Stomach (tissue), 9 donors: ENCODE measurements around the gene MYPN. TPM values are rescaled to one million over a fixed set of nuclear protein-coding genes. Genes with fewer than 3 reads are reported as not detected.
A peak's percentile ranks its signal among the peaks of the same experiment; 100 is the strongest.

ENCODE experiments used
- DNase-seq, 2 donors: peaks; one replicate each; pipeline versions ENCODE4 v3.0.0 to v3.0.0-alpha.2; 2013 to 2019
- H3K27ac ChIP-seq, 5 donors: fragments of 200-600 bp in 4 of 5; sonication (generic) in 4 of 5; one replicate each; pipeline ENCODE4 v1.5.1; 2013 to 2019; ENCODE audit warnings: mild to moderate bottlenecking in 1 of 5, moderate library complexity in 1 of 5
- H3K27me3 ChIP-seq, 3 donors: fragments of 200-600 bp; sonication (generic); one replicate each; pipeline ENCODE4 v1.5.1; 2017 to 2019; ENCODE audit warnings: mixed run types in 1 of 3
- H3K36me3 ChIP-seq, 4 donors: fragments of 200-600 bp; sonication (generic); 1 replicate in 3 of 4; 2 replicates in 1 of 4; pipeline ENCODE4 v1.5.1; 2016 to 2019
- H3K4me1 ChIP-seq, 4 donors: fragments of 200-600 bp; sonication (generic); one replicate each; pipeline ENCODE4 v1.5.1; 2016 to 2019
- H3K4me3 ChIP-seq, 4 donors: fragments of 200-600 bp; sonication (generic) in 3 of 4; one replicate each; pipeline ENCODE4 v1.5.1; 2016 to 2019; ENCODE audit warnings: mild to moderate bottlenecking in 1 of 4
- H3K9me3 ChIP-seq, 4 donors: fragments of 200-600 bp; sonication (generic); one replicate each; pipeline ENCODE4 v1.5.1; 2016 to 2019
- EP300 ChIP-seq: sonication (generic); formaldehyde crosslinking; IDR thresholded peaks from one replicate; pipeline ENCODE4 v1.6.1; 2017; ENCODE audit warnings: antibody characterized with exemption
- POLR2A ChIP-seq, 4 donors: fragments of 450-650 bp; IDR thresholded peaks; one replicate each; pipeline ENCODE4 v1.6.1; 2016; ENCODE audit warnings: antibody characterized with exemption in 4 of 4, control low read depth in 2 of 4, mild to moderate bottlenecking in 1 of 4, moderate library complexity in 1 of 4
- POLR2AphosphoS5 ChIP-seq, 3 donors: sonication (generic); formaldehyde crosslinking; IDR thresholded peaks; one replicate each; pipeline ENCODE4 v1.6.1; 2016; ENCODE audit warnings: antibody characterized with exemption in 3 of 3
- WGBS, 5 donors: extraction: QIAGEN DNeasy Blood & Tissue Kit in 3 of 5; methylation state at CpG; one replicate each; pipeline versions ENCODE4 v1.1.5 to v1.1.7; 2013 to 2018; 5-methylcytosine and 5-hydroxymethylcytosine counted together
- intact Hi-C: fragments of 100-400 bp; cut with DNase I; formaldehyde crosslinking; loops from one replicate; pipeline ENCODE4 v1.15.1; 2023; ENCODE audit warnings: low total_unique reads
- polyA plus RNA-seq, 3 donors: library from polyadenylated mRNA; stranded (reverse); fragments of 200-250 nt; gene quantifications; one replicate each; pipeline ENCODE4 v1.2.3, GENCODE V29; 2013
- total RNA-seq, 5 donors: library from RNA; depleted of rRNA; stranded (reverse); fragments of >200 nt; gene quantifications; one replicate each; pipeline versions ENCODE4 v1.1.0 to v1.2.3, GENCODE V29; 2014 to 2016
- TF ChIP-seq, protein P1 (sequence below), 7 experiments: fragments of 450-650 bp in 4 of 7; fragments of 200-600 bp in 3 of 7; sonication (generic) in 3 of 7; IDR thresholded peaks; one replicate each; pipeline ENCODE4 v1.5.1; 2016 to 2019; ENCODE audit warnings: antibody characterized with exemption in 7 of 7, control low read depth in 2 of 7, mild to moderate bottlenecking in 1 of 7
- donor health status: healthy with polysubstance abuse.
- donor health status: Bipolar disorder and iron deficiency.
- donor health status: healthy.

Gene MYPN
- total and polyA plus RNA-seq, 8 donors = 0.06 to 0.76 (median 0.40) TPM; not detected in 4

DNA sequence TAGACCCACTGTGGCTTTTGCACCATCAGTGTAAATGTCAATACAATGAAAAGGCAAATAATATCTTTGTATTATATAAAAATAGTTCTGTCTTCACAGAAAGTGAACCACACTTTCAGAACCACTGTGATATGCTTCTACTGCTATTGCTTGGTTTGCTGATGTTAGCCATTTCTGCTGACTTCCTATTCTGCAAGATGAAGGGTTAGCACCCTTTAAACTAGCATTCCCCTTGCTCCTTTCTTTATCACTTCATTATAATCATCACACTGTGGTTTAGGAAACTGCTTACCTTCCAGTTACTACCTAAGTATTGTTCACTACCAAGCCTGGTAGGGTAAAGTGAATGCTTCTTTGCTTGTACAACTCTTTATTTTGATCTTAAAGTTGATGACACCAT is 29.2 kb downstream of the MYPN start:
- Histone ChIP-seq H3K4me3 (no peak overlapping the region), H3K36me3 (no peaks in the 10 kb centered on the region), H3K27me3 (no peaks in the 10 kb centered on the region), H3K4me1 (peaks cover 0 to 12% (median 2%) of the 10 kb centered on the region in 4 donors), H3K27ac (no peak overlapping the region), H3K9me3 (no peaks in the 10 kb centered on the region)
- TF ChIP-seq POLR2AphosphoS5 (IDR thresholded peaks at IDR 0.05) (no peak), POLR2A (IDR thresholded peaks at IDR 0.05) (no peak), EP300 (no peak)
- TF ChIP-seq, protein P1, sequence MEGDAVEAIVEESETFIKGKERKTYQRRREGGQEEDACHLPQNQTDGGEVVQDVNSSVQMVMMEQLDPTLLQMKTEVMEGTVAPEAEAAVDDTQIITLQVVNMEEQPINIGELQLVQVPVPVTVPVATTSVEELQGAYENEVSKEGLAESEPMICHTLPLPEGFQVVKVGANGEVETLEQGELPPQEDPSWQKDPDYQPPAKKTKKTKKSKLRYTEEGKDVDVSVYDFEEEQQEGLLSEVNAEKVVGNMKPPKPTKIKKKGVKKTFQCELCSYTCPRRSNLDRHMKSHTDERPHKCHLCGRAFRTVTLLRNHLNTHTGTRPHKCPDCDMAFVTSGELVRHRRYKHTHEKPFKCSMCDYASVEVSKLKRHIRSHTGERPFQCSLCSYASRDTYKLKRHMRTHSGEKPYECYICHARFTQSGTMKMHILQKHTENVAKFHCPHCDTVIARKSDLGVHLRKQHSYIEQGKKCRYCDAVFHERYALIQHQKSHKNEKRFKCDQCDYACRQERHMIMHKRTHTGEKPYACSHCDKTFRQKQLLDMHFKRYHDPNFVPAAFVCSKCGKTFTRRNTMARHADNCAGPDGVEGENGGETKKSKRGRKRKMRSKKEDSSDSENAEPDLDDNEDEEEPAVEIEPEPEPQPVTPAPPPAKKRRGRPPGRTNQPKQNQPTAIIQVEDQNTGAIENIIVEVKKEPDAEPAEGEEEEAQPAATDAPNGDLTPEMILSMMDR (IDR thresholded peaks at IDR 0.05) = no peak
- intact Hi-C loops = no loop called here
- DNase-seq = no peak

DNA sequence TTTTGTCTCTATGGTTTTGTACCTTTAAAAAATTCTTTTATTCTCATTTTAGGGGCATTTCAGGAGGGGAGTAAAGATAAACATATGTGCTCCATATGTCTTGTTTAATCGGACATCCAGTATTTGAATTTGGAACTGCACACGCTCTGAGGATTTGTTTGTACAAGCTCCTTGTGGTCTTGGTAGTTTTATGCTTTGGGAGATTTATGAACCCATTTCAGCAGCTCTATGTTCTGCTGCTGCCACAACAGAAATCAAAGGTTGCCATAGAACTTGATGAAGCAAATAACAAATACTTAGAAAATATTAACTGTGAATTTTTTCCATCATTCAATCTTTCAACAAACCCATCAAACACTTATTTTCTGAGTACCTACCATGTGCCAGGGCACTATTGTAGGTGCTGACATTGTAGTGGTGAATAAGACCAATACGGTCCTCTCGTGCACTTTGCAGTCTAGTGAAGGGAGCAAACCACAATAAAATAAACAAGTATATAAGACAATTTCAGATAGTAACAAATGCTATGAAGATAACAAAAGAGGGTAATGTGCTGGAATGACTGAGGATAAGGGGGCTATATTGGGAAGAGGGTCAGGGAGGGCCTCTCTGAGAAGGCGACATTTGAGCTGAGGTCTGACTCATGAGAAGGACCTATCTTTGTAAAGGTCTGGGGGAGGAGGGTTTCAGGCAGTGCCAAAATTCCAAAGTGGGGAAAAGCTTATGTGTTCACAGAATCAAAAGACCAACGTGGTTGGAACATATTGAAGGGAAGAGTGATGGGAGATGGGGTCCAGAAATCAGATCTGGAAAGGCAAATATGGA is 30.4 kb downstream of the MYPN start:
- Histone ChIP-seq H3K4me1 (peaks cover 0 to 18% (median 2%) of the 10 kb centered on the region in 4 donors), H3K27me3 (no peaks in the 10 kb centered on the region), H3K27ac (no peak overlapping the region), H3K36me3 (no peaks in the 10 kb centered on the region), H3K9me3 (no peaks in the 10 kb centered on the region), H3K4me3 (no peak overlapping the region)
- no peak for DNase-seq
- TF ChIP-seq EP300 = no peak
- no peak for TF ChIP-seq POLR2AphosphoS5 (IDR thresholded peaks at IDR 0.05)
- WGBS, 5 donors = 71 to 84% (median 78%) methylated on average over 6 of the region's 6 CpGs
- intact Hi-C loops = no loop called here

DNA sequence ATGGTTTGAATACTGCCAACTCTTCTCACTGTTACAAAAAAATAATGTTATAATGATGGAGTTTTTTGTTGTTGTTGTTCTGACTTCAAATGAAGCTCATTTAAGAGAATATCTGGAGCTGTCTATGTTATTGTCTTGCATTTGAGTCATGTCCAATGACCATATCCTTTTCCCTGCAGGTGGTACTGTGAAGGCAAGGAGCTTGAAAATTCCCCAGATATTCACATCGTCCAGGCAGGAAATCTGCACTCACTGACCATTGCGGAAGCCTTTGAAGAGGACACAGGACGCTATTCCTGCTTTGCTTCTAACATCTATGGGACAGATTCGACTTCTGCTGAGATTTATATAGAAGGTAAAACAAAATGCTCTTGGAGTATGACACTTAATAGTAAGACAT is 33.5 kb downstream of the MYPN start:
- 77 to 89% (median 86%) methylated on average over 4 of the region's 4 CpGs for WGBS, 5 donors
- H3K36me3 ChIP-seq = no peaks in the 10 kb centered on the region
- TF ChIP-seq POLR2A (IDR thresholded peaks at IDR 0.05) = no peak

DNA sequence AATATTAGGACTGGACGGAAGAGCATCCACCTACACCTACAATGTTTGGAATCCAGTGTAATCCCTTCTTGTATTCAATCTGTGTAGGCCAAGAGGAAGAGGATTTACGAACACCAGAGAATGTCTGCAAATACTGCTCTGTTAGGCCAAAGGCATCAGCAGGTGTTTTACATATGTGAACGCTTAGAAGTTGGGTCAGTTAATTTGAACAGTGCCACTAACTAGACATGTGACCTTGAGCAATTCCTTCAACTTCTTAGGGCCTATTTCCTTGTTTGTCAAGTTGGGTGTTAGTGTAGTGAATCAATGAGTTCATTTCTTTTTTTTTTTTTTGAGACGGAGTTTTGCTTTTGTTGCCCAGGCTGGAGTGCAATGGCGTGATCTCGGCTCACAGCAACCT is 35.4 kb downstream of the MYPN start:
- Histone ChIP-seq H3K4me1 (peaks cover 0 to 9% (median 0%) of the 10 kb centered on the region in 4 donors), H3K4me3 (no peak overlapping the region), H3K9me3 (no peaks in the 10 kb centered on the region), H3K27ac (peak overlapping the region in 2 of 5 donors; percentile 31 to 39), H3K36me3 (no peaks in the 10 kb centered on the region), H3K27me3 (no peaks in the 10 kb centered on the region)
- 42 to 70% (median 57%) methylated on average over 6 of the region's 6 CpGs for WGBS, 5 donors
- DNase-seq = peak in 1 of 2 donors; percentile 65
- TF ChIP-seq POLR2A (IDR thresholded peaks at IDR 0.05) (no peak), EP300 (no peak), POLR2AphosphoS5 (IDR thresholded peaks at IDR 0.05) (peak in 1 of 3 donors; percentile 34)
- TF ChIP-seq, protein P1 (IDR thresholded peaks at IDR 0.05) = no peak
- intact Hi-C loops = no loop called here

More for the DNA sequence above, 33.5 kb downstream of the MYPN start:
- Histone ChIP-seq H3K4me1 (peaks cover 0 to 9% (median 0%) of the 10 kb centered on the region in 4 donors), H3K27me3 (no peaks in the 10 kb centered on the region), H3K4me3 (no peak overlapping the region), H3K9me3 (no peaks in the 10 kb centered on the region), H3K27ac (no peak overlapping the region)
- DNase-seq = no peak
- intact Hi-C loops = no loop called here

DNA sequence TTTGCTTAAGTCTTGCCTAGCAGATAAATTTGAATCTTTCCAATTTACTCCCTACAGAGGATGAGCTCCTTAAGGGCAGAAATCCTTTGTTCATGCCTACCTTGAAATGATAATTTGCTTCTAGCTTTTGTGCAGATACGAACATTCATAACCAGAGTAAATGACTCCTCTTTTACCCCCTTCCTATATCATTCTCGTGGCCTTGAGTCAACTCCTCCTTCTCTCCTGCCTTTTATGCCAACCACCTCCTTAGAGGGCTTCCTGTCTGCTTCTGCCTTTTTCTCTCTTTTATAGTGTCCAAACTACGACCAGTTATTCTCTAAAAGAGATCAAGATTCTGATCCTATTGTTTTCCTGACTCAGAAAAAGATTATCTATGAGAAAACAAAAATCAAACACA is 36.4 kb downstream of the MYPN start:
- DNase-seq = no peak
- Histone ChIP-seq H3K4me3 (no peak overlapping the region), H3K27me3 (no peaks in the 10 kb centered on the region), H3K27ac (no peak overlapping the region), H3K4me1 (peaks cover 0 to 9% (median 0%) of the 10 kb centered on the region in 4 donors), H3K9me3 (no peaks in the 10 kb centered on the region), H3K36me3 (no peaks in the 10 kb centered on the region)
- 64 to 75% (median 68%) methylated on average over 3 of the region's 3 CpGs for WGBS, 5 donors
- TF ChIP-seq EP300 = no peak
- TF ChIP-seq, protein P1 (IDR thresholded peaks at IDR 0.05) = no peak
- intact Hi-C loops = no loop called here
